HG02642 (cell line): ENCODE data around the gene TMEM255B.
"Not testable (repeated sequence)": the region's sequence is repeated elsewhere in the genome, so short reads cannot be mapped to it uniquely, and the experiment has no call there.

Experiments
- ATAC-seq: cut with Tn5 transposase; IDR thresholded peaks from one replicate; pipeline ENCODE4 v1.9.1; 2021; ENCODE audit warnings: mild to moderate bottlenecking; ENCODE audit not compliant: unreplicated experiment, poor library complexity

The TMEM255B gene

GRCh38 chr13:113827021-113827420 is 68.0 kb downstream of the TMEM255B start:
- ATAC-seq = no peak

- no peak for ATAC-seq
These were observed 69.3 kb downstream of the TMEM255B start for GRCh38 chr13:113828282-113828825.

- not testable (repeated sequence) for ATAC-seq
These were observed 71.5 kb downstream of the TMEM255B start for GRCh38 chr13:113830426-113830950.

GRCh38 chr13:113831061-113831460 is 72.0 kb downstream of the TMEM255B start:
- ATAC-seq = no peak

GRCh38 chr13:113832205-113832604 is 73.2 kb downstream of the TMEM255B start:
- no peak for ATAC-seq

- no peak for ATAC-seq
These were observed 73.6 kb downstream of the TMEM255B start for GRCh38 chr13:113832631-113833030.

- ATAC-seq = no peak
These were observed 74.2 kb downstream of the TMEM255B start for GRCh38 chr13:113833111-113833830.

GRCh38 chr13:113834006-113834405 is 75.0 kb downstream of the TMEM255B start:
- ATAC-seq = not testable (repeated sequence)

- ATAC-seq = no peak
These were observed 75.6 kb downstream of the TMEM255B start for GRCh38 chr13:113834496-113835200.

- no peak for ATAC-seq
These were observed 76.6 kb downstream of the TMEM255B start for GRCh38 chr13:113835461-113836270.

- ATAC-seq = no peak
These were observed 77.9 kb downstream of the TMEM255B start for GRCh38 chr13:113836768-113837559.

GRCh38 chr13:113837560-113838355 is 78.7 kb downstream of the TMEM255B start:
- ATAC-seq = no peak

- ATAC-seq = no peak
These were observed 79.7 kb downstream of the TMEM255B start for GRCh38 chr13:113838711-113839201.

GRCh38 chr13:113839536-113840204 is 80.6 kb downstream of the TMEM255B start:
- ATAC-seq = no peak

- no peak for ATAC-seq
These were observed 81.7 kb downstream of the TMEM255B start for GRCh38 chr13:113840541-113841352.

- no peak for ATAC-seq
These were observed 82.3 kb downstream of the TMEM255B start for GRCh38 chr13:113841353-113841650.

- ATAC-seq = no peak
These were observed 83.5 kb downstream of the TMEM255B start for GRCh38 chr13:113842336-113843062.
